ENCODE results near the gene EME1.

Gene EME1

GRCh38 chr17:50364061-50364458, 9.0 kb upstream of the EME1 start:
- no peak for DNase-seq

GRCh38 chr17:50364715-50365114, 8.3 kb upstream of the EME1 start:
- DNase-seq: no peak

- no peak for DNase-seq
Observed at GRCh38 chr17:50365165-50365564, 7.9 kb upstream of the EME1 start.

GRCh38 chr17:50365649-50366393, 7.2 kb upstream of the EME1 start:
- DNase-seq: no peak

GRCh38 chr17:50367401-50367800, 5.6 kb upstream of the EME1 start:
- no peak for DNase-seq

GRCh38 chr17:50370052-50370451, 3.0 kb upstream of the EME1 start:
- no peak for DNase-seq

GRCh38 chr17:50371526-50371925, 1.5 kb upstream of the EME1 start:
- DNase-seq: peak; percentile 63

- peak; percentile 56 for DNase-seq
Observed at GRCh38 chr17:50372222-50372757, 739 bp upstream of the EME1 start.

- DNase-seq: no peak
Observed at GRCh38 chr17:50373705-50374104, 676 bp downstream of the EME1 start.

- DNase-seq: no peak
Observed at GRCh38 chr17:50375858-50376538, 3.0 kb downstream of the EME1 start.

GRCh38 chr17:50379351-50380132, 6.5 kb downstream of the EME1 start:
- no peak for DNase-seq

- DNase-seq: no peak
Observed at GRCh38 chr17:50380369-50381259, 7.6 kb downstream of the EME1 start.

- no peak for DNase-seq
Observed at GRCh38 chr17:50381260-50381815, 8.3 kb downstream of the EME1 start.

GRCh38 chr17:50381920-50382319, 8.9 kb downstream of the EME1 start:
- no peak for DNase-seq

- DNase-seq: no peak
Observed at GRCh38 chr17:50382931-50383330, 9.9 kb downstream of the EME1 start.

- DNase-seq: no peak
Observed at GRCh38 chr17:50386510-50386909, 13.5 kb downstream of the EME1 start.

- no peak for DNase-seq
Observed at GRCh38 chr17:50388728-50389127, 15.7 kb downstream of the EME1 start.

- DNase-seq: no peak
Observed at GRCh38 chr17:50389534-50389933, 16.5 kb downstream of the EME1 start.

- no peak for DNase-seq
Observed at GRCh38 chr17:50392621-50393020, 19.6 kb downstream of the EME1 start.

GRCh38 chr17:50393700-50394099, 20.7 kb downstream of the EME1 start:
- DNase-seq: no peak

- peak; percentile 31 for DNase-seq
Observed at GRCh38 chr17:50394711-50395110, 21.7 kb downstream of the EME1 start.
